Measurements from ENCODE around the gene HS3ST5. TPM values are rescaled to one million over a fixed set of nuclear protein-coding genes. Genes with fewer than 3 reads are reported as not detected.

Gene HS3ST5
- total and polyA plus RNA-seq, 2 experiments from 2014 or later = 2.4 to 4.1 TPM

DNA sequence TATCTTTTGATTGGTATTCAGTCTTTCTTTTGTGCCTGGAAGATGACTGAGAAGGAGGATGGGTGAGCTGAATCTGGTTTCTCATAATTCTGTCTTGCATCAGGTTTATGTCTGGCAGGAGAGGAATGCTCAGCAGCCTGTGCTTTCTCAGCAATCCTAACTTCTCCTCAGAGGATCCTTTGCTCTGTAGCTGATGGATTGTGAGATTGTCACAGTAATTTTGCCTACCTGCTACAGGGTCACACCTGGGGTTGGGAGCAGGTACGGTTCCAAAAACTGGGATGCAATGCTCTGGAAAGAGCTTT, 2.1 kb upstream of the HS3ST5 start:
- Histone ChIP-seq H3K27ac (no peak overlapping the region), H3K9me3 (ENCODE audit: low read depth) (no peaks in the 10 kb centered on the region), H3K4me1 (ENCODE audit: low read depth) (peaks cover 2% of the 10 kb centered on the region), H3K36me3 (no peaks in the 10 kb centered on the region), H3K4me3 (no peak overlapping the region), H3K27me3 (no peaks in the 10 kb centered on the region)
- no peak for DNase-seq (ENCODE audit: low read depth in 1 of 2, low spot score in 1 of 2)
- TF ChIP-seq, protein P1, sequence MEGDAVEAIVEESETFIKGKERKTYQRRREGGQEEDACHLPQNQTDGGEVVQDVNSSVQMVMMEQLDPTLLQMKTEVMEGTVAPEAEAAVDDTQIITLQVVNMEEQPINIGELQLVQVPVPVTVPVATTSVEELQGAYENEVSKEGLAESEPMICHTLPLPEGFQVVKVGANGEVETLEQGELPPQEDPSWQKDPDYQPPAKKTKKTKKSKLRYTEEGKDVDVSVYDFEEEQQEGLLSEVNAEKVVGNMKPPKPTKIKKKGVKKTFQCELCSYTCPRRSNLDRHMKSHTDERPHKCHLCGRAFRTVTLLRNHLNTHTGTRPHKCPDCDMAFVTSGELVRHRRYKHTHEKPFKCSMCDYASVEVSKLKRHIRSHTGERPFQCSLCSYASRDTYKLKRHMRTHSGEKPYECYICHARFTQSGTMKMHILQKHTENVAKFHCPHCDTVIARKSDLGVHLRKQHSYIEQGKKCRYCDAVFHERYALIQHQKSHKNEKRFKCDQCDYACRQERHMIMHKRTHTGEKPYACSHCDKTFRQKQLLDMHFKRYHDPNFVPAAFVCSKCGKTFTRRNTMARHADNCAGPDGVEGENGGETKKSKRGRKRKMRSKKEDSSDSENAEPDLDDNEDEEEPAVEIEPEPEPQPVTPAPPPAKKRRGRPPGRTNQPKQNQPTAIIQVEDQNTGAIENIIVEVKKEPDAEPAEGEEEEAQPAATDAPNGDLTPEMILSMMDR (IDR thresholded peaks at IDR 0.05; ENCODE audit: low read depth, low read length) = no peak

DNA sequence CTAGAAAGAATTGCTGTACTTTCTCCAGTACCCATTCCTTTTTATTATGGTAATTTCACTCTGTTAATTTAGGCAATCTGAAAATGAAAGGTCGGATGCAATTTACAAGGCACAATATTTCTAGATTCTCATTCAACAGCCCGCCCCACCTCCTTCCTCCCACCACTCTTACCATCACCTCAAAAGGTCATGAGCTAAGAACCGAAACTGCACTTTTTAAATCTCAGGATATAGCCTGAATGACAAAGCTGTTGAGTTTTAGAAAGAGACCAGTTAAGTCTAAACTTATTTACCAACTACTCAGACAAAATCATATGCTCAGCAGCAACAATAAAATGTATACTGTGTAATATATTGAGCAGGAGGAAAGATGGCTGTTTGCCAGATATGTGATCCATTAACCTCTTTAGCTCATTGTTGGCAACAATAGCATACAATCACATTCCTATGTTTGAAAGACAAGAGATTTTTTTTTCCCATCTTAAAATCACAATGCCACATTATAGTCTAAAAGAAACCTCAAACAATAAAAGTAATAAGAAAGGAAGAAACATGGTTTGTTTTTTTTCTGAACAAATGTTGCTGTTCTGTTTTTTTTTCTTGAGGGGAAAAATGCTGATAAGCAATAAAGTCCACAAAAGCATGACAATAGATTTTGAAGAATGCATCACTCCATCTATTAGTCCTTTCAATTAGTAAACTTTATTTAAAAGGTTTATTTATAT, 1.6 kb upstream of the HS3ST5 start:
- Histone ChIP-seq H3K27me3 (no peaks in the 10 kb centered on the region), H3K4me3 (no peak overlapping the region), H3K4me1 (ENCODE audit: low read depth) (peaks cover 3% of the 10 kb centered on the region), H3K36me3 (no peaks in the 10 kb centered on the region), H3K27ac (no peak overlapping the region), H3K9me3 (ENCODE audit: low read depth) (no peaks in the 10 kb centered on the region)
- TF ChIP-seq, protein P1 (IDR thresholded peaks at IDR 0.05; ENCODE audit: low read depth, low read length) = no peak
- DNase-seq (ENCODE audit: low read depth in 1 of 2, low spot score in 1 of 2) = no peak

DNA sequence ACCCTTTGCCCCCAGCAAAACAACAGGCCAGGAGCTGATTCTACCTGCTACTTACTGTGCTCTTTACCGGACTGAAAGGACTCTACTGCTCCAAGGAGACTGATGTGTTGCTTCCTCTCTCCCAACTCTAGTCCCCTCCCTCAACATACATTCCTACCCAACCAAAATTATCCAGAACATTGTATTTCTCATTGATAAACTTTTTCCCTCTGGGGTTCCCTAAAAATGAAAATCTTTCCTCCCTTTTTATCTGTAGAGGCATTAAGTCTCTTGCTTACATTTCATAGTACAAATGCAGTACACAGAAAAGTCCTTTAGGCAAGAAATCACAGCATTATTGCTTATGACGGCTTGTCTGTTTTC, 940 bp upstream of the HS3ST5 start:
- Histone ChIP-seq H3K27me3 (no peaks in the 10 kb centered on the region), H3K27ac (peak overlapping the region; percentile 27), H3K4me3 (peak overlapping the region; percentile 50), H3K4me1 (ENCODE audit: low read depth) (peaks cover 3% of the 10 kb centered on the region), H3K36me3 (no peaks in the 10 kb centered on the region), H3K9me3 (ENCODE audit: low read depth) (no peaks in the 10 kb centered on the region)
- TF ChIP-seq, protein P1 (IDR thresholded peaks at IDR 0.05; ENCODE audit: low read depth, low read length) = no peak
- no peak for DNase-seq (ENCODE audit: low read depth in 1 of 2, low spot score in 1 of 2)

DNA sequence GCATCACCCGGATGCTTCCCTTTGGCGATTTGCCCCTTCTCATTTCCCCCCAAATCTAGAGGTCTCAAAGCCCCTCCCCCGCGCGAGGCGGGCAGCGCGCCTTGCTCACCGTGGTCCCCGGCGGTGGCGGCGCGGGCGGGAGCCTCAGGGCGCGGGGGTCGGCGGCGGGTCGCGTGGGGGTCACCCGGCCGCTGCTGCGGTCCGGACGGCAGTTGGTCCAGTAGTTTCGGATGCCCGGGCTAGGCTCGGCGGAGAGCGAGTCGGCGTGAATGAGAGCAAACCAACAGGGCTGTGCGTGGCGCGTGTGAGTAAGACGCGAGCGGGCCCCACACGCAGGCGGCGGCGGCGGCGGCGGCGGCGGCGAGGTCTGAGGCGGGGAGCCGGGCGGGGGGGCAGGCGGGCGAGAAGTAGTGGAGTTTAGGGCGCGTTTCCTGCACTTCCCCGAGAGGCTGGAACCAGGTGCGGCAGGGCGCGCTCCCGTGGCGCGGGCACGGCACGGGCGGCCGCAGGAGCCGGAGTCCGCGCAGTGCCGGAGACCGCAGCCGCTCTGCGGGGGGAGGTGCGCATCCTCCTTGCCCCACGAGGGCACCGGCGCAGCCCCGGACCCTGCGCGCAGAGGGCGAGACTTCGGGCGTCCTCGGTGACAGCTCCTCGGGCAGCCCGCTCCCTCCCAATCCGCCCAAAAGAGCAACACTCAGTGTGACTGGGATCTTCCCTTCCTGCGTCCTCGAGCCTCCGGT, 567 bp downstream of the HS3ST5 start:
- Histone ChIP-seq H3K36me3 (no peaks in the 10 kb centered on the region), H3K4me3 (peak overlapping the region; percentile 50), H3K27ac (no peak overlapping the region), H3K4me1 (ENCODE audit: low read depth) (peaks cover 3% of the 10 kb centered on the region), H3K9me3 (ENCODE audit: low read depth) (no peaks in the 10 kb centered on the region), H3K27me3 (no peaks in the 10 kb centered on the region)
- DNase-seq (ENCODE audit: low read depth in 1 of 2, low spot score in 1 of 2) = peak; percentile 16 to 66
- TF ChIP-seq, protein P1 (IDR thresholded peaks at IDR 0.05; ENCODE audit: low read depth, low read length) = no peak

DNA sequence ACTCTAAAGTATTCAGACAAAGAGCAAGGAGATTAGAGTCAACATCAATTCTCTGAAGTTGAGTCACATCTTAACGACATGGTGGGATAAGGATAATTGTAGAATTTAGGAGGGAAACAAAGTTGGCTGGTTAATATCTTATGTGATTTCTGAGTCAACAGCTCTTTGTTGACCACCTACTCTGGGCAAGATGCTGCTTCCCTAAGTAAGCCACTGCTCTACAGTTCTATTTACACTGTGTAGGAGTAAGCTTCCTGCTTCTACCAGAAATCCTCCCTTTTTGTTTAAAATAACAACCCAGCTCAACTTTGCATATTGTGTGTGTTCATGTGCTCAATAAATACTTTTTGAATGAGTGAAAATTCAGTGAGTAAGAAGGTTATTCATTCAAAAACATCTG, 3.1 kb downstream of the HS3ST5 start:
- peak overlapping the region; percentile 50 for H3K4me3 ChIP-seq
- H3K4me1 ChIP-seq (ENCODE audit: low read depth) = peaks cover 3% of the 10 kb centered on the region
- H3K27ac ChIP-seq = no peak overlapping the region
- no peak for DNase-seq (ENCODE audit: low read depth in 1 of 2, low spot score in 1 of 2)
- no peaks in the 10 kb centered on the region for H3K9me3 ChIP-seq (ENCODE audit: low read depth)
- no peaks in the 10 kb centered on the region for H3K27me3 ChIP-seq
- TF ChIP-seq, protein P1 (IDR thresholded peaks at IDR 0.05; ENCODE audit: low read depth, low read length) = no peak
- H3K36me3 ChIP-seq = no peaks in the 10 kb centered on the region

Data from cardiac muscle cell (in vitro differentiated cells and primary cell).